ENCODE results near the gene HLCS. TPM values are rescaled to one million over a fixed set of nuclear protein-coding genes. Genes with fewer than 3 reads are reported as not detected.

Gene HLCS
- 13.0 and 23.1 TPM in 2 replicates for total RNA-seq

GRCh38 chr21:36966066-36966820 is at the start of gene HLCS:
Gene HLCS (minus strand): TSS chr21:36966669. CDS start chr21:36966638, 31 bp downstream.

GRCh38 chr21:37006486-37007291 is 40.2 kb upstream of the HLCS start, which contains the start of gene RIPPLY3:
Gene RIPPLY3 (plus strand): TSS chr21:37006702. CDS start chr21:37006773, 71 bp downstream.

Other genes starting within 250 kb of the HLCS start
- 0.47 and 0.53 TPM in 2 replicates for gene RIPPLY3, start 40.0 kb upstream of the HLCS start, total RNA-seq
- 9.5 and 12.0 TPM in 2 replicates for gene PIGP, start 106.4 kb upstream of the HLCS start, total RNA-seq
- 64.9 and 93.9 TPM in 2 replicates for gene TTC3, start 106.6 kb upstream of the HLCS start, total RNA-seq